Measurements from ENCODE around the gene CDK10.

Gene CDK10

DNA sequence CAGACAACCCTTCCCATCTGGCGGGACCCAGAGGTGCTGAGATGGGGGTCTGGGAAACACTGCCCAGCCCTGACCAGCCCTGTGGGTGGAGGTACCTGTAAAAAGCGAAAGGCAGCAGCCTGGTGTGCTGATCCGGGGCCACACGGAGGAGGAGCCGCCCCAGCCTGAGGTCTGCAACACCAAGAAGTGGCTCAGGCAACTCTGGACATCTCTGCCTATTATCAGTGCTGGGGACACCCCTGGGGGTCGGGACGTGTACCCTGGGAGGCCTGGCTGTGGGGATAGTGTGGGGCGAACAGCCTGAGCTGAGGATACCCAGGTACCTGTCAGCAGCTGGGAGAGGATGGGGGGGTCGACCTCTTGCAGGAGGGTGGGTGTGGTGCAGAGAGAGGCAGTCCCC lies 52.9 kb downstream of the CDK10 start:
- Mint-ChIP-seq H3K4me3 (no peak overlapping the region), H3K27ac (no peak overlapping the region), H3K27me3 (no peaks in the 10 kb centered on the region), H3K4me1 (ENCODE audit: low read depth) (peaks cover 50% of the 10 kb centered on the region), H3K36me3 (peaks cover 2% of the 10 kb centered on the region), H3K9me3 (ENCODE audit: low read depth) (no peaks in the 10 kb centered on the region)

DNA sequence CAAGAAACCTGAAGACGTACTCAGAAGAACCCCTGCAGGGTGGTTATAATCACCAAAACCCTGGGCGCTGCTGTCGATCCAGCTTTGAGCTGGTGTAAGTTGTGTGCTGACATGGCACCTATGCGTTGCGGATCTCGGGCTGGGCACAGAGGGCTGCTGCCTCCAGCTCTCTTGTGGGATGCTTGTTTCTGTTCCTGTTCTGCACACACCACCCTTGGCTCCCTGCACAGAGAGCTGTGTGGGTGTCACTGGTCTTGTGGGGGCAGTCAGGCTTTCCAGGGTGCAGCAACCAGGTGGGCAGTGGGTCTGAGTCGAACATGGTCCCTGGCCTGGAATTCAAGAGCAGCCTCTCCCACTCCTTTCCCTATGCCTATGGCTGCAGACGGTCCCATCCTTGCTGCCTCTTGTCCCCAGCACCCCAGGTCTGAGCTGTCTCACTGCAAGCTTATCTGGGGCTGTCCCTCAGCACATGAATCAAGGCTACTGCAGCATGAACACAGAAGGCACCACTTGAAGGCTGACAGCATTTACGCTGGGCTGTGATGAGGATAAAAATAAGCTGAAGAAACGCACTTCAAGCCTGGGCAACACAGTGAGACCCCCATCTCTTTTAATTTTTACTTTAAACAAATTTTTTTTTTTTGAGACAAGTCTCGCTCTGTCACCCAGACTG lies 55.0 kb downstream of the CDK10 start:
- no peaks in the 10 kb centered on the region for H3K9me3 Mint-ChIP-seq (ENCODE audit: low read depth)
- H3K27me3 Mint-ChIP-seq = no peaks in the 10 kb centered on the region
- H3K4me3 Mint-ChIP-seq = no peak overlapping the region
- no peaks in the 10 kb centered on the region for H3K36me3 Mint-ChIP-seq
- peaks cover 46% of the 10 kb centered on the region for H3K4me1 Mint-ChIP-seq (ENCODE audit: low read depth)
- H3K27ac Mint-ChIP-seq = peak overlapping the region; percentile 5

DNA sequence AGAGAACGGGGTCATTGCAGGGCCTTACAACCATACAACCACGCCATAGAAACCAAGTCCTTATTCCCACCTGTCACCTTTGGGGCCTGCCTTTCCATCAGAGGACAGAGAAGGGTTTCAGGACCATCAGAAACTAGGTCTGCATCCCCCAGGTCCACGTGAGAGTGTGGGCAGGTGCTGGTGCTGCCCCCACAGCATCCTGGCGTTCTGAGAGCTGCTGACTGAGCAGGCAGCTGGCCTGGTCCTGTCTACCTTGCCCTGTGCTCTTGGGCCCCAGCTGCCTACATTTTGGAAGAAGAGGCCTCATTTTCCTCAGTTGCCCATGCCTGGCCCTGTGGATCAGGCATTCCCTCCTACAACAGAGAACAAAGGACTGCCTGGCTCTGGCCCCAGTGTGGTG lies 56.5 kb downstream of the CDK10 start:
- peaks cover 39% of the 10 kb centered on the region for H3K4me1 Mint-ChIP-seq (ENCODE audit: low read depth)
- H3K9me3 Mint-ChIP-seq (ENCODE audit: low read depth) = no peaks in the 10 kb centered on the region
- peak overlapping the region; percentile 59 for H3K27ac Mint-ChIP-seq
- no peaks in the 10 kb centered on the region for H3K27me3 Mint-ChIP-seq
- no peak overlapping the region for H3K4me3 Mint-ChIP-seq
- no peaks in the 10 kb centered on the region for H3K36me3 Mint-ChIP-seq

DNA sequence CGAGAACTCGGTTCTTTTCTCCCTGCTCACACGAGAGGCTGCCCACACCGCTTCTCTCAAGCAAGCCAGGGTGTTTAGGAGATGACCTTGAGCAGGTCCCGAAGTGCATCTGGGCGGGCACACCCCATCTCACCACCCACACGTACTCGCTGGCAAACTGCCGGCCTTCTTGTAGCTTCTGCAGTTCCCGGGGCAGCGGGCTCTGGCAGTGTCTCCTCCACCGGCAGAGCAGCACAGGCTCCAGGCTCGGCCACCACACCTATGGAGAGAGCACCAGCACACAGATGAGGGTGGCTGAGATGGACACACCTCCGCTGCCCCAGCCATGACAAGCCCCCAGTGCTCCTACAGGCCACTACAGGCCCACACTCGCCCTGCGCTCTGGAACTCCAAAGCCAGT lies 58.3 kb downstream of the CDK10 start:
- no peaks in the 10 kb centered on the region for H3K36me3 Mint-ChIP-seq
- H3K4me1 Mint-ChIP-seq (ENCODE audit: low read depth) = peaks cover 38% of the 10 kb centered on the region
- H3K27ac Mint-ChIP-seq = no peak overlapping the region
- H3K4me3 Mint-ChIP-seq = no peak overlapping the region
- no peaks in the 10 kb centered on the region for H3K27me3 Mint-ChIP-seq
- H3K9me3 Mint-ChIP-seq (ENCODE audit: low read depth) = no peaks in the 10 kb centered on the region

Data from activated naive CD8-positive, alpha-beta T cell (primary cell).